H9 (cell line): Measurements from ENCODE around the gene EML5. TPM values are rescaled to one million over a fixed set of nuclear protein-coding genes. Genes with fewer than 3 reads are reported as not detected.

Experiments used
- DNase-seq: peaks from one replicate; pipeline ENCODE4 v3.0.0-alpha.2; 2017
- H2AFZ ChIP-seq: one replicate; pipeline ENCODE4 v1.6.1; 2013; ENCODE audit warnings: mild to moderate bottlenecking, low read length, control low read depth, moderate library complexity
- H2AK5ac ChIP-seq: 2 replicates; pipeline ENCODE4 v1.6.1; 2013; ENCODE audit warnings: low read length, control low read depth, mixed read lengths; ENCODE audit not compliant: insufficient read length
- H2BK120ac ChIP-seq: one replicate; pipeline ENCODE4 v1.6.1; 2013; ENCODE audit warnings: low read depth, mild to moderate bottlenecking, low read length, control low read depth, inconsistent platforms; ENCODE audit not compliant: poor library complexity, severe bottlenecking
- H2BK12ac ChIP-seq: 2 replicates; pipeline ENCODE4 v1.6.1; 2013; ENCODE audit warnings: low read length, control low read depth, mixed read lengths, low read depth; ENCODE audit not compliant: insufficient read length
- H2BK15ac ChIP-seq: 2 replicates; pipeline ENCODE4 v1.6.1; 2013; ENCODE audit warnings: low read depth, low read length, control low read depth
- H2BK20ac ChIP-seq: one replicate; pipeline ENCODE4 v1.6.1; 2013; ENCODE audit warnings: low read depth, mild to moderate bottlenecking, low read length, control low read depth, inconsistent platforms; ENCODE audit not compliant: poor library complexity, severe bottlenecking
- H2BK5ac ChIP-seq: 2 replicates; pipeline ENCODE4 v1.6.1; 2013; ENCODE audit warnings: low read length, control low read depth, mixed read lengths; ENCODE audit not compliant: insufficient read length
- H3K14ac ChIP-seq: 2 replicates; pipeline ENCODE4 v1.6.1; 2013; ENCODE audit warnings: low read length, control low read depth; ENCODE audit not compliant: insufficient read depth
- H3K18ac ChIP-seq: 2 replicates; pipeline ENCODE4 v1.6.1; 2013; ENCODE audit warnings: low read depth, mild to moderate bottlenecking, mixed read lengths, low read length, control low read depth; ENCODE audit not compliant: insufficient read length
- H3K23ac ChIP-seq: 2 replicates; pipeline ENCODE4 v1.6.1; 2013; ENCODE audit warnings: low read length, control low read depth, mixed read lengths, low read depth; ENCODE audit not compliant: insufficient read length
- H3K23me2 ChIP-seq: 2 replicates; pipeline ENCODE4 v1.6.1; 2013; ENCODE audit warnings: low read depth, mild to moderate bottlenecking, mixed read lengths, low read length, control low read depth; ENCODE audit not compliant: insufficient read length, poor library complexity, severe bottlenecking
- H3K27ac ChIP-seq: 2 replicates; pipeline ENCODE4 v1.5.1; 2013; ENCODE audit warnings: low read length, control low read depth, mixed read lengths, low read depth; ENCODE audit not compliant: insufficient read length
- H3K27me3 ChIP-seq: 2 replicates; pipeline ENCODE4 v1.6.1; 2013; ENCODE audit warnings: low read length, control low read depth, inconsistent platforms; ENCODE audit not compliant: insufficient read depth
- H3K4ac ChIP-seq: 2 replicates; pipeline ENCODE4 v1.6.1; 2013; ENCODE audit warnings: low read depth, mild to moderate bottlenecking, control low read depth, inconsistent platforms, low read length, moderate library complexity
- H3K4me1 ChIP-seq: 2 replicates; pipeline ENCODE4 v1.6.1; 2013; ENCODE audit warnings: low read length, control low read depth, inconsistent platforms; ENCODE audit not compliant: insufficient read depth
- H3K4me2 ChIP-seq: 2 replicates; pipeline ENCODE4 v1.6.1; 2013; ENCODE audit warnings: low read length, control low read depth, mixed read lengths; ENCODE audit not compliant: insufficient read length, insufficient read depth
- H3K56ac ChIP-seq: 2 replicates; pipeline ENCODE4 v1.6.1; 2013; ENCODE audit warnings: low read depth, mild to moderate bottlenecking, mixed read lengths, low read length, control low read depth; ENCODE audit not compliant: insufficient read length
- H3K79me1 ChIP-seq: 2 replicates; pipeline ENCODE4 v1.6.1; 2013; ENCODE audit warnings: low read depth, mild to moderate bottlenecking, moderate library complexity, low read length, control low read depth, inconsistent platforms; ENCODE audit not compliant: insufficient read depth, poor library complexity, severe bottlenecking
- H3K79me2 ChIP-seq: 2 replicates; pipeline ENCODE4 v1.6.1; 2013; ENCODE audit warnings: low read length, control low read depth, inconsistent platforms; ENCODE audit not compliant: insufficient read depth
- H3K9ac ChIP-seq: 2 replicates; pipeline ENCODE4 v1.6.1; 2013; ENCODE audit warnings: low read length, control low read depth, mixed read lengths; ENCODE audit not compliant: insufficient read length; ENCODE audit errors: extremely low read depth
- H3K9me3 ChIP-seq: one replicate; pipeline ENCODE4 v1.6.1; 2013; ENCODE audit warnings: low read depth, low read length, inconsistent platforms; ENCODE audit not compliant: control insufficient read depth
- H3T11ph ChIP-seq: one replicate; pipeline ENCODE4 v1.6.1; 2013; ENCODE audit warnings: mild to moderate bottlenecking, low read length, control low read depth, inconsistent platforms
- H4K20me1 ChIP-seq: one replicate; pipeline ENCODE4 v1.6.1; 2013; ENCODE audit not compliant: control insufficient read depth, insufficient read length, insufficient read depth
- H4K5ac ChIP-seq: 2 replicates; pipeline ENCODE4 v1.6.1; 2013; ENCODE audit warnings: low read depth, mild to moderate bottlenecking, mixed read lengths, low read length, control low read depth; ENCODE audit not compliant: insufficient read length
- H4K8ac ChIP-seq: replicated peaks from 2 replicates; pipeline ENCODE4 v1.6.1; 2013; ENCODE audit warnings: low read length, control low read depth, mixed read lengths, low read depth; ENCODE audit not compliant: insufficient read length
- H4K91ac ChIP-seq: 2 replicates; pipeline ENCODE4 v1.6.1; 2013; ENCODE audit warnings: low read depth, mild to moderate bottlenecking, moderate library complexity, mixed read lengths, low read length, control low read depth; ENCODE audit not compliant: insufficient read length
- H3K27ac Mint-ChIP-seq, 3 experiments: 2 replicates in 2 of 3; 3 replicates in 1 of 3; pipeline ENCODE4 v1.8.0; 2020 to 2021; ENCODE audit warnings: mixed read lengths in 3 of 3, mild to moderate bottlenecking in 1 of 3, moderate library complexity in 1 of 3
- H3K27me3 Mint-ChIP-seq: 2 replicates; pipeline ENCODE4 v1.8.0; 2021; ENCODE audit warnings: low read depth, mild to moderate bottlenecking, moderate library complexity, mixed read lengths
- H3K36me3 Mint-ChIP-seq, 3 experiments: 2 replicates in 2 of 3; 3 replicates in 1 of 3; pipeline ENCODE4 v1.8.0; 2020 to 2021; ENCODE audit warnings: low read depth in 3 of 3, mixed read lengths in 3 of 3; ENCODE audit not compliant: insufficient read depth in 1 of 3
- H3K4me1 Mint-ChIP-seq, 2 experiments: 2 replicates each; pipeline ENCODE4 v1.8.0; 2020; ENCODE audit warnings: mixed read lengths in 2 of 2
- H3K4me3 Mint-ChIP-seq, 2 experiments: 2 replicates in 1 of 2; 3 replicates in 1 of 2; pipeline ENCODE4 v1.8.0; 2020 to 2021; ENCODE audit warnings: mild to moderate bottlenecking in 2 of 2, mixed read lengths in 2 of 2, moderate library complexity in 1 of 2
- H3K9me3 Mint-ChIP-seq, 2 experiments: 2 replicates in 1 of 2; 3 replicates in 1 of 2; pipeline ENCODE4 v1.8.0; 2020; ENCODE audit warnings: mild to moderate bottlenecking in 2 of 2, mixed read lengths in 2 of 2, moderate library complexity in 1 of 2
- CTCF ChIP-seq: fragments of 200-600 bp; sonication (generic); conservative IDR thresholded peaks from 3 replicates; pipeline ENCODE4 v1.8.0; 2021; ENCODE audit warnings: antibody characterized with exemption, mild to moderate bottlenecking
- WGBS: extraction: QIAGEN DNeasy Blood & Tissue Kit; methylation state at CpG from one replicate; pipeline ENCODE4 v1.1.7; 2013; ENCODE audit warnings: missing lambda C conversion rate, low lambda C conversion rate, mixed read lengths; ENCODE audit not compliant: insufficient read length; ENCODE audit errors: extremely low coverage; 5-methylcytosine and 5-hydroxymethylcytosine counted together
- total RNA-seq: library from RNA; stranded (reverse); gene quantifications from 2 replicates; pipeline ENCODE4 v1.2.1, GENCODE V29; 2021

Gene EML5
- total RNA-seq, 1 experiment from 2014 or later: 0.81 TPM

- Histone ChIP-seq H2BK20ac (no peak overlapping the region), H3K9ac (no peak overlapping the region), H2BK120ac (no peak overlapping the region), H2AFZ (no peak overlapping the region), H3K79me2 (no peaks in the 10 kb centered on the region), H4K91ac (no peak overlapping the region), H4K5ac (no peak overlapping the region), H3K56ac (no peak overlapping the region), H2AK5ac (no peak overlapping the region), H2BK5ac (no peak overlapping the region), H4K20me1 (no peaks in the 10 kb centered on the region), H3K27me3 (no peaks in the 10 kb centered on the region), H4K8ac (no peak overlapping the region), H3K23me2 (no peaks in the 10 kb centered on the region), H3K4me2 (no peak overlapping the region), H3K18ac (no peak overlapping the region), H3K79me1 (peaks cover 2% of the 10 kb centered on the region), H3K4me1 (no peaks in the 10 kb centered on the region), H3K23ac (no peak overlapping the region), H3K27ac (no peak overlapping the region), H3T11ph (no peak overlapping the region), H2BK15ac (no peak overlapping the region), H3K9me3 (no peaks in the 10 kb centered on the region), H3K14ac (no peak overlapping the region), H2BK12ac (no peak overlapping the region), H3K4ac (no peak overlapping the region)
- Mint-ChIP-seq H3K9me3 (no peaks in the 10 kb centered on the region), H3K27ac (peak overlapping the region; percentile 1 to 76 (median 36); a peak in 3 of 7 replicates), H3K27me3 (no peaks in the 10 kb centered on the region), H3K36me3 (peaks cover 36 to 78% (median 68%) of the 10 kb centered on the region in 3 experiments; a peak in 6 of 7 replicates), H3K4me3 (no peak overlapping the region), H3K4me1 (no peaks in the 10 kb centered on the region)
- no peak for TF ChIP-seq CTCF
- no peak for DNase-seq
- WGBS: no CpG with 5 or more reads among the region's 5 CpGs
Measured at GRCh38 chr14:88588081-88588480, 204.7 kb downstream of the EML5 start.
